GM21529 (cell line): ENCODE results near the gene NTRK2.

Source experiments
- ATAC-seq: cut with Tn5 transposase; IDR thresholded peaks from one replicate; pipeline ENCODE4 v1.9.1; 2021; ENCODE audit not compliant: unreplicated experiment

Gene NTRK2

GRCh38 chr9:84731696-84732095, 62.2 kb downstream of the NTRK2 start:
- no peak for ATAC-seq

GRCh38 chr9:84736081-84736480, 66.6 kb downstream of the NTRK2 start:
- ATAC-seq: no peak

GRCh38 chr9:84736536-84736935, 67.0 kb downstream of the NTRK2 start:
- no peak for ATAC-seq

GRCh38 chr9:84738353-84738752, 68.8 kb downstream of the NTRK2 start:
- ATAC-seq: no peak

- no peak for ATAC-seq
These were observed 72.7 kb downstream of the NTRK2 start for GRCh38 chr9:84742261-84742660.

GRCh38 chr9:84744195-84744594, 74.7 kb downstream of the NTRK2 start:
- peak; percentile 55 for ATAC-seq

- ATAC-seq: no peak
These were observed 75.2 kb downstream of the NTRK2 start for GRCh38 chr9:84744726-84745125.

GRCh38 chr9:84748112-84748511, 78.6 kb downstream of the NTRK2 start:
- ATAC-seq: peak; percentile 41

- ATAC-seq: no peak
These were observed 80.8 kb downstream of the NTRK2 start for GRCh38 chr9:84750152-84750865.

GRCh38 chr9:84751921-84752320, 82.4 kb downstream of the NTRK2 start:
- no peak for ATAC-seq

GRCh38 chr9:84754461-84754860, 84.9 kb downstream of the NTRK2 start:
- no peak for ATAC-seq

GRCh38 chr9:84754881-84755280, 85.4 kb downstream of the NTRK2 start:
- no peak for ATAC-seq

GRCh38 chr9:84755380-84755779, 85.9 kb downstream of the NTRK2 start:
- ATAC-seq: no peak

- no peak for ATAC-seq
These were observed 86.6 kb downstream of the NTRK2 start for GRCh38 chr9:84756171-84756570.

GRCh38 chr9:84756731-84757130, 87.2 kb downstream of the NTRK2 start:
- ATAC-seq: no peak

- peak; percentile 3 for ATAC-seq
These were observed 89.3 kb downstream of the NTRK2 start for GRCh38 chr9:84758817-84759216.

- ATAC-seq: peak; percentile 75
These were observed 89.8 kb downstream of the NTRK2 start for GRCh38 chr9:84759300-84759750.

GRCh38 chr9:84759804-84760203, 90.3 kb downstream of the NTRK2 start:
- no peak for ATAC-seq

GRCh38 chr9:84761137-84761808, 91.7 kb downstream of the NTRK2 start:
- ATAC-seq: no peak

GRCh38 chr9:84772511-84772910, 103.0 kb downstream of the NTRK2 start:
- ATAC-seq: no peak

GRCh38 chr9:84773022-84773421, 103.5 kb downstream of the NTRK2 start:
- ATAC-seq: no peak

GRCh38 chr9:84775056-84775643, 105.6 kb downstream of the NTRK2 start:
- ATAC-seq: no peak
